NCI-H460 (cell line): ENCODE results near the gene SSC5D. TPM values are rescaled to one million over a fixed set of nuclear protein-coding genes. Genes with fewer than 3 reads are reported as not detected.

Experiments
- DNase-seq: peaks from one replicate; pipeline ENCODE4 v3.0.0-alpha.2; 2016; ENCODE audit warnings: low read depth; ENCODE audit errors: extremely low read depth
- total RNA-seq: library from RNA; depleted of rRNA; stranded (reverse); fragments of >200 nt; shearing (Covaris generic); gene quantifications from 2 replicates; pipeline ENCODE4 v1.2.3, GENCODE V29; 2014

SSC5D gene
- total RNA-seq, 1 experiment from 2014 or later, result 0.07 TPM

DNA sequence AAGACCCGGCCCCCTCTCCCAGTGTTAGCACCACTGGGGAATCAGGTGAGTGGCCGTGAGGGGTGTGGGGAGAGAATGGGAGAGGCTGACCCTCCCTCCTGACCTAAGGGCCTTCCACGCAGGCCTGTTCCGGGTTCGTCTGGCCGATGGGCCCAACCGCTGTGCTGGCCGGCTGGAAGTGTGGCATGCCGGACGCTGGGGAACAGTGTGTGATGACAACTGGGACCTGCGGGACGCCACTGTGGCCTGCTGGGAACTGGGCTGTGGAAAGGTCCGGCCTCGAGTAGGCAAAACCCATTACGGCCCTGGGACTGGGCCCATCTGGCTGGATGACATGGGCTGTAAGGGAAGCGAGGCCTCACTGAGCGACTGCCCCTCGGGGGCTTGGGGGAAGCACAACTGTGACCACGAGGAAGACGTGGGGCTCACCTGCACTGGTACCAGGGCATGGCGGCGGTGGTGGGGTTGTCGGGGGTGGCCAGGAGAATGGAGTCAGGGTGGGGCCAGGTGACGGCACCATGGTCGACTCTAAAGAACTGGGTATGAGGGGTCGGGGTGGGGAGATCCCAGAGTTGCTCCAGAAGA is 12.2 kb downstream of the SSC5D start:
- DNase-seq, result no peak

DNA sequence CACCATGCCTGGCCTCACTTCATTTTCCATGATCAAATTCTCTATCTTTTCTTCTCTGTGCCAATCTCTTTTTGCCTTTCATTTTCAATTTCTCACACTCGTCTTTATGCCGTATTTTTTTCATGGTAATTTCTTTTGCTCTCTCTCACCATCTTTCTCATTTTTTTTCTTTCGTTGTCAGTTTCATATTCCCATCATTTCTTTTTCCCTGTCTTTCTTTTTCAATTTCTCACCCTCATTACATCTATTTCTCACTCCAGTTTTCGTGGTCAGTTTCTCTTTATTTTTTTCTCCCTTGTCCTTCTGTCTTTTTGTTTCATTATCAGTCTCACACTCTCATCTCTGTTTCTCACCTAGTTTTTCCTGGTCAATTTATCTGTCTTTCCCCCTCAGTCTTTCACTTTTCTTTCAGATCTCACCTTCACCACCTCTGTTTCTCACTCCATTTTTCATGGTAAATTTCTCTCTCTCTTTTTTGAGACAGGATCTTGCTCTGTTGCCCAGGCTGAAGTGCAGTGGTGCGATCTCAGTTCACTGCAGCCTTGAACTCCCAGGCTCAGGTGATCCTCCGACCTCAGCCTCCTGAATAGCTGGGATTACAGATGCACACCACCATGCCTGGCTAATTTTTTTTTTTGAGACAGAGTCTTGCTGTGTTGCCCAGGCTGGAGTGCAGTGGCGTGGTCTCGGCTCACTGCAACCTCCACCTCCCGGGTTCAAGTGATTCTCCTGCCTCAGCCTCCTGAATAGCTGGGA is 14.1 kb downstream of the SSC5D start:
- DNase-seq, result no peak

DNA sequence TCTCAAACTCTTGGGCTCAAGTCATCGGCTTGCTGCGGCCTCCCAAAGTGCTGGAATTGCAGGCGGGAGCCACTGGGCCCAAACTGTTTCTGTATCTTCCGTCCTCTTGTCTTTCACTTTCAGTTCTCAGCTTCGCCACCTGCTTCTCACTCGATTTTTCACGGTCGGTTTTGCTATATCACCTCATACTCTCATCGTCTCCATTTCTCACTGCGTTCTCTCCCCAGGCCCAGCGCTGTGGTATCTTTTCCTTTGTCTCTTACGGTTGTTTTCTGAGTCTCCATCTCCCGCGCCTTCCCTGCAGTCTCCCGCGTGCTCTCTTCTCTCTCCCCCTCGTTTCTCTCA is 14.9 kb downstream of the SSC5D start:
- DNase-seq, result no peak

DNA sequence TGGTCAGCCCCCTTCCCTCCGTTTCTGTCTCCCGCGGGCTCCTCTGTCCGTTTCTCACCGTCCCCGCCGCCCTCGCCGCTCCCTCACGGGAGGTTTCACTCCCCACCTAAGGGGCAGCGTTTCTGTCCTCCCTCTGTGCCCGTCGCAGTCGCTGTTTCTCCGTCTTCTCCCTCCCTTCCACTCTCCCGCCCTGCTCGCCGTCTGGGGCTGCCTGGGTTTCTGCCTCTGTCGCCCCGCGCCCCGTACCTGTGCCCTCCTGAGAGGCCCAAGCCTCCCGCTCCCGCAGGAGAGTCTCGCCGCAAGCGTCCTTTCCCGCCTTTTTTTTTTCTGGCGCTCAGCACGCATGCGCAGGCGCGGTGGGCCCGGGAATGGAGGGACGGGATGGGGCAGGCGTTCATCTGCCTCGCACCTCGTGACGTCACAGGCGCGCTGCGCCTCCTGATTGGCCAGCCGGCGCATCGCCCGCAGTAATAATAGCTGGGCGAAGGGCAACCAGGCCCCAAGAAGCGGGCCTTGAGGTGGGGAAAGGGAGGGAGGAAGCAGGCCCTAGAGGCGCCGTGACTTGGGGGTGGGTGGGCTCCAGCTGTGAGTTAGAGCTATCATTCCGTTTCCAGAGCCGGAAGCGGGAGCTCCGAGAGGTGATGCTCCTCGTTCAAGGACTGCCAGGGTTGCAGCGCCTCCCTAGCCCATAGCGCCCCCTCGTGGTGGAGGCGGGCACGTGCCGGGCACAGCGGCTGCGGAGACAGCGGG is 15.4 kb downstream of the SSC5D start:
- peak; percentile 79 for DNase-seq

DNA sequence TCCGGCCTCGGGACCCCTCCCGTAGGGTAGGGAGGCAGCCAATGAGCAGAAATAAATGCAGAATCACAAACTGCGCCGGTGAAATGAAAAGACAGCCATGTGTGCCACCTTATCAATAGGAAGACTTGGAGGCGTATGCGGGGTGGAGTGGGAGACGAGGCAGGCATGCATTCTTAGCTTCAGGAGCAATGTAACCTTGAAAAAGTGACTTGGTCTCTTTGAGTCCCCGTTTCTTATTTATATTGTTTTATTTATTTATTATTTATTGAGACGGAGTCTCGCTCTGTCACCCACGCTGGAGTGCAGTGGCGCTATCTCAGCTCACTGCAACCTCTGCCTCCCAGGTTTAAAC is 16.0 kb downstream of the SSC5D start:
- no peak for DNase-seq

DNA sequence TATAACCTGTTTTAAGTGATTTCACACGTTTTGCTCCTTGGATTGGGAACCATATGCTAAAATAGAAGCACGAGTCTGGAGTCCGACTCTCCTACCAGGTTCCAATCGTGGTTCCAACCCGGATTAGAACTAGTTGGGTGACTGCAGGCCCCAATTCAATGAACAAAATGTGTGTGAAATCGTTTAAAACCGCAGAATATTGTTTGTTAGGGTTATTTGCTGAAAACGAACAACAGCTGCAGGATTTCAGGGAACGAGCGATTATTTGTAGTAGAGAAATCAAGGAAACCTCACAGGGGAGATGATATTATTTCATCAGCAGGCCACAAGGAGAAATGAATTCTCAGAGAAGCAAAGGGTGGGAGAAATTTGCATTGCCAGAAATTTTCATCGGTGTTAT is 16.7 kb downstream of the SSC5D start:
- DNase-seq, result no peak

DNA sequence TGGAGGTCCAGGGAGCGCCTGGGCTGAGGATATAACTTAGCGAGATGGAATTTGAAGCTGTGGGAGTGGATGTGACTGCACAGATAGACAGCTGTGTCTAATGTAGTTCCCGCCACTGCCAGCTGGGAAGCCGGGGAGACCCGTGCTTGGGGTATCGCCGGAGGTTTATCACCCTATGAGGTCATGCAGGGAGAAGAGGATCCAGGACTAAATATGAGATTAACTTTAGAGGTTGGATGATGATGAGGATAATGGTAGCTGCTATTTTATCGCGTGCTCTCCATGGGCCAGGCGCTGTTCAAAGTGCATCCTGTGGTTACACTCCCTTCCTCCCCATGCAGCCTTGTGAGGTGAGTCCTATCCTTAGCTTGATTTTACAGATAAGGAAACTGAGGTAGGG is 19.9 kb downstream of the SSC5D start:
- no peak for DNase-seq

DNA sequence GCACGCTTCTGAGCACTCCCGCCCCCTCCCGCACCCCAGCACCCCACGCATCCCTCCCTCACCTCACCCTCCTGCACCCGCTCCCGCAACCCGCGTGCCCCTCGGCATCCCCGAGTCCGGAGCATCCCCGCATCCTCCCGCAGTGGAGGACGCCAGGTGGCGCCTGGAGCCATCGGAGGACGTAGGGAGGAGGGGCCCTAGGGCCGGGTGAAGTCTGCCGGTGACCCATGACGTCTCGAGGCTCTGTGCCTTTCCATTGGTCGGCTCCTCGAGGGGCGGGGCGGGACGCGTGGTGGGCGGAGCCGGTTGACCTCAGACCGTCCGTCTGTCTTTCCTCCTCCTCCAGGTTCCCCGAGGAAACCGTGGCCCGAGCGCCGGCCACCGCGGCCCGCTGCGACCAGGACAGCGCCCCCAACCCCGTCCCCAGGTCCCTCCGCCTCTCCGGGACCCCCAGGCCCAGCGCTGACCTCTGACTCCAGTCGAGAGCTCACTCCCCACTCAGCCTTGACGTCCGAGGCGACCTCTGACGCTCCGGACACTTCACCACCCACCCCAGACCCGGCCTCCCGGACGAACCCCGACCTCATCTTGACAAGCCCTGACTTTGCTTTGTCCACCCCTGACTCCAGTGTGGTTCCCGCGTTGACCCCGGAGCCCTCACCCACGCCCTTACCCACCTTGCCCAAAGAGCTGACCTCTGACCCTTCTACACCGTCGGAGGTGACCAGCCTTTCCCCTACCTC is 28.8 kb downstream of the SSC5D start:
- DNase-seq, result peak; percentile 83

DNA sequence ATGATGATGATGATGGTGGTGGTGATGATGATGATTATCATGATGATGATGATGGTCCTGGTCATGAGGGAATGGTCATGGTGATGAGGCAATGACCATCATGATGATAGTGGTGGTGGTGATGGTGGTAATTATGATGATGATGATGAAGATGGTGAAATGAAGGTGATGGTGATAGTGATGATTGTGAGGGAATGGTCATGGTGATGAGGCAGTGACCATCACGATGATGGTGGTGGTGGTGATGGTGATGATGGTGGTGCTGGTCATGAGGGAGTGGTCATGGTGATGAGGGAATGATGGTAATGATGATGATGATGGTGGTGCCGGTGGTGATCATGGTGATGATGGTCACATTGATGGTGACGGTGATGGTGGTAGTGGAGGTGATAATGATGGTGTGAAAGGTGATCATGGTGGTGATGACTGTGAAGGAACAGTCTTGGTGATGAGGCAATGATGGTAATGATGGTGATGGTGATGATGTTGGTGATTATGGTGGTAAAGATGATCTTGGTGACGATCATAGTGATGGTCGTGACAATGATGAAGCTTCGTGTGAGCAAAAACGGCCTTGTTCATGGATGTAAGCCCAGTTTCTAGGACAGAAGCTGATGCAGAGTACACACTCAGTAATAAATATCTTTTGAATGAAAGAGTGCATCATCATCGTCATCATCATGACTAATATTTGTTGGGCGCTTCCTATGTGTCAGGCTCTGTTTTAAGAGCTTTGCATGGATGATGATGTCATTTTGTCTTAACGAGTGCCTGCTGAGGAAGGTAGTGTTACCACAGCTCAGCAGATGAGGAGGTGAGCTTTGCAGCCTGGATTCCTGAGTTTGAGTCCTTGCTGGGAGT is 31.4 kb downstream of the SSC5D start:
- peak; percentile 34 for DNase-seq

DNA sequence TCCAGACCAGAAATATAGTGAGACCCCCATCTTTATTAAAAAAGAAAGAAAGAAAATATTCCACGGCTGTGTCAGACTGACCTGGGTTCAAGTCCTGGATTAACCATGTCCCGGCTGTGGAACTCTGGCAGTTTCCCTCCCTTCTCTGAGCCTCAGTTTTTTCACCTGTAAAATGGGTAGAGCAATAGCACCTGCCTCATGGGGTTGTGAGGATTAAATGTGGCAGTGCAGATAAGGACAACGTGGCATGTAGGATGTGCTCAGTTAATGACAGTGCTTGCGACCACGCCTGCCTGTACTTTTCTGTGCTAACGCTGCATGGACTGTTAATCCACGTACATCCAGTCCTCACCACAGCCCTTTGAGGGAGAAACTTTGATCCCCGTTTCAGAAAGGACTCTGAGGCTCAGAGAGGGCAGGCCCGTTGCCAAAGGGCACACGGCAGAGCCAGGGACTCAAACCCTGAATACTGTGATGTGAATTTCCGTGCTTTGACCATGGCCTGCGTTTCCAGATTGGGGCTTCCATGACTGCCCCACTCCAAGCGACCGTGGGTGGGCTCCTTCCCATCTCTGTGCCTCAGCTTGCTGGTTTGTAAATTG is 32.6 kb downstream of the SSC5D start:
- no peak for DNase-seq

DNA sequence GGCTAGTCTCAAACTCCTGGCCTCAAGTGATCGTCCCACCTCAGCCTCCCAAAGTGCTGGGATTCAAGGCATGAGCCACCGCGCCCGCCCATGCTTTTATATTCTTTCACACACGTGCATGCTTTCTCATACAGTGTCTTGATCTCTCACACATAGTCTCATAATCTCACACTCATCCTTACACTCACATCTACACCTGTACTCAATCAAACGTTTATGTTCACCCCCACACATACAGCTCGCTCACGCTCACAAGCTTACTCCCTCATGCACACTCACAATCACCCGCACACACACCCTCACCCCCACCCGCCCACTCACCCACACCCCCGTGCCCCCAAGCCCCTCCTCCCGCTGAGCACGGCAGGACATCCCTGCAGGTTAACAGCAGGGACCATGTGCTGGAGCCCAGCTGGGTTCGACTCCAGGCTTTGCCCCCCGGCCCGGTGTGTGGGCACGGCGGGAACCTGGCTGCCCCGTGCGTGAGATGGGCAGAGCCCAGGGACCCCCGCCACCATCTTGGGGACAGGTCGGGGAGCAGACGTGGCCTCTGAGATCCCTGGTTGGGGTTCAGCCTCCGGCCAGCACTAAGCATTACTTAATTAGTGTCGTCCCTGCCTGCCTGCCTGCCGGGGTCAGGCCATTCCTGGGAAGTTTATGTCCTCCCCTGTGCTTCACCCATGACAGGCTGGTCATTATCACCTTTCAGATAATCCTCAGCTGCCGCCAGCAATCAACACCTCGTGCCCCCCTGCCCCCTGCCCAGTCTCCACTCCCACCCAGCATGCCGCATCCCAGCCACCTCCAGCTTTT is 37.3 kb downstream of the SSC5D start:
- DNase-seq, result no peak

DNA sequence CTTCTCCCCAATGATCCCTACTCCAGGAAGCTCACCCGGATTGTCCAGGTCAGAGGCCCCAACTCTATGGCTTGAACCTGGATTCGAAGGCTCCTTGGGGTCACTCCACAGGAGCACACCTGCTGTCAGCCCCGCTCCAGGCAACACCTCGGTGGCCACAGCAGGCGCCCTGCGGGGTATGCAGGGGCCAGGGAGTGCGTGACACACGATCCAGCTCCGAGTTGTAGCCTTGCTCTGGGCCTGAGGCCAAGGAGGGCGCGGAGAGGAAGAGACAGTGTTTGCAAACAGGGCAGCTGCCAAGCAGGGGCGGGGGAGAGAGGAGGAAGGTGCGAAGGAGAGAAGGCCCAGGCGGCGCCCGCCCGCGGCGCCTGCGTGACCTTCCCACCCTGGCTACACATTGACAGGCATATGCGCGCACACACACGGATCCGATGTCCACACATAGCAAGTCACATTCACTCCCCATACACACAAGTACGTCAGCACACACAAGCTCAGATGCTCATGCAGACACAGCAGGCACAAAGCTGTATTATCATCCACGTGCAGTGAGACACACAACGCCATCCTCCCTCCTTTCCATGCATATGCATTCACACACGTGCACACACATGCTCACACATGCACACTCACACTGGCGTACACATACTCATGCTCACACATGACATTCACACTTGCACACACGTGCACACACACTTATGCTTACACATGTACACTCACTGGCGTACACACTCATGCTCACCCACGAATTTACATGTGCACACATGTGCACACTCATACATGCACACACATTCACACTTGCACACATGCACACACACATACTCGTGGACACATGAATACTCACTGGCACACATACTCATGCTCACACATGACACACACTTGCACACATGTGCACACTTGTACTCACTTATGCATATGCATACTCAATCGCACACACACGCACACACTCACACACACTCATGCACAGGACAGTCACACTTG is 38.3 kb downstream of the SSC5D start:
- DNase-seq, result peak; percentile 51

DNA sequence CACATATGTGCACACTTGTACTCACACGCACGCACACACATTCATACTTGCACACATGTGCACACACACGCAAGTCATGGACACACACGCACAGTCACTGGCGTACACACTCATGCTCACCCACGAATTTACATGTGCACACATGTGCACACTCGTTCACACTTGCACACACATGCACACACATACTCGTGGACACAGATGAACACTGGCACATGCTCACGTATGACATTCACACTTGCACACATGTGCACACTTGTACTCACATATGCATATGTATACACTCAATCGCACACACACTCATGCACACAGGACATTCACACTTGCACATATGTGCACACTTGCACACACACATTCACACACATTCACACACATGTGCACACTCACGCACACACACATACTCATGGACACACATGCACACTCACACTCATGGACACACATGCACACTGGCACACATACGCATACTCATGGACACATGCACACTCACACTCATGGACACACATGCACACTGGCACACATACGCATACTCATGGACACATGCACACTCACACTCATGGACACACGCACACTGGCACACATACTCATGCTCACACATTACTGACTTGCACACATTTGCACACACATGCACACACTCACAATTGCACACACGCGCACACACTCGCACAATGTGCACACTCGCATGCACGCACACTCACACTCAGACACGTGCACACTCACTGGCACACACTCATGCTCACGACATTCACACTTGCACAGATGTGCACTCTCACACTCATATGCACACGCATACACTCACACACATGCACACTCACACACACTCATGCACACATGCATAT is 39.2 kb downstream of the SSC5D start:
- DNase-seq, result no peak

DNA sequence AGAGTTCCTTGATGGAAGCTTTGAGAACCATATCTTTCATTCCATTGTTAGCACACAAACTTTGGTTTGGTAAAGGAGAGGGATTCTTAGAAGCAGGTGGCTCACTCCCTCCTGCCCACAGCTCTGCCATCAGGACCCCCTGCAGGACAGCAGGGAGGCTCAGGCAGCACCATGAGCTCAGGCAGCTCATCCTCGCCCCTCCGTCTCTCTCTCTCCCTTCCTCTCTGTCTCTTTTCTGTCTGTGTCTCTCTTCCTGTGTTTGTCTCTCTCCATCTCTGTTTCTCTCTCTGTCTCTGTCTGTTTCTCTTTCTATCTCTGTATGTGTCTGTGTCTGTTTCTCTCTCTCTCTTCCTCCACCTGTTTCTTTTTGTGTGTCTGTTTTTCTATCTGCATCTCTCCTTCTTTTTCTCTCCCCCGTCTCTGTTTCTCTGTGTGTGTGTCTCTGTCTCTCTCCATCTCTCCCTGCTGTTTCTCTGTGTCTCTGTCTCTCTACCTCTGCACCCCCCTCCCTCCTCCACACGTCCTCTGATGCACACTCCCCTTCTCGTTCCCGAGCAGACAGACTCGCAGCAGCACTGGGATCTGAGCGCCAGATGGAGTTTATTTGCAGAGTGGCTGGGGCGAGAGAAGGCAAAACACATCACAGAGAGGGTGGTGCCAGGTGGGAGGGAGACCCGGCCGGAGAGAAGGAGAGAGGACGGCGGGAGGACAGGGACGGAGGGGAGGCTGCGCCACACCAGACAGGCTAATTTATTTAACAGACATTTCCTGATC is 40.0 kb downstream of the SSC5D start:
- no peak for DNase-seq

DNA sequence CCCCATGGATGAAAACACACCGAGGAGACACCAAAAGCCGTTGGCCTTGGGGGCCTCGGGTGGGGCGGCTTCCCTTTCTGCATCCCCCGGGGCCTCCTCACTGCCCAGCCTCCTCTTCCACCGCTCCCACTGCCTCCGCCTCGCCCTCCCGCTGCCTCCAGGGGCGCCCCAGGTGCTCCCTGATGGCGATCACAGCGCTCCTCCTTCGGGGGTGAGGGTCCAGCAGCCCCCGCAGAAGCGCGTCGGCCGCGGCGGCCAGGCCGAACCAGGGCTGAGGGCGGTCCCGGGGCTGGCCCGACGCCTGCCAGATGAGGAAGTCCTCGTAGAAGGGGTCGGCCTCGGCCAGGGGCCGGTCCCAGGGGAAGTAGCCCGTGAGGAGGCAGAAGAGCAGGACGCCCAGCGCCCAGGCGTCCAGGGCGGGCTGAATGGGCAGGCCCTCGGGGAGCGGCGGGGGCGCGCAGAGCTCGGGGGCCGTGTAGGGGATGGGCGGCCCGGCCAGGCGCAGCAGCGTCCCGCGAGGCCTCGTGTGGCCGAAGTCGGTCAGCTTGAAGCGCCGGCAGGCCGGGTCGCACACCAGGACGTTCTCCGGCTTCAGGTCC is 41.5 kb downstream of the SSC5D start:
- DNase-seq, result no peak

DNA sequence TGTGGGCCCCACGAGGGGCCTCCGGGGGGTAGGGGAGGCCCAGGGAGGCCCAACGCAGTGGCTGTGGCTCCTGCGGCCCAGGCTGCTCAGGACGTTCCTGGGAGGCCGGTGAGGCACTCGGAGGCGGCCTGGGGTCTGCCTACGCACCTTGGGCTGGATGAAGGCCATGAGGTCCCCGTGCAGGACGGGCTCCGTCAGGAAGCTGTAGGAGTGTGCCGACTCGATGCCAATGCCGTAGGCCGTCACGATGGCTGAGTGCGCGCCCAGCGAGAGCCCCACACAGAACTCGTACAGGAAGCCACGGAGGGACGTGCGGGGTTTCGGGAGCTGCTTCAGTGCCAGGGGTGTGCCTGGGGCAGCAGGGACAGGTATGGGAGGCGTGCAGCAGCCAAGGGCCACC is 42.8 kb downstream of the SSC5D start:
- no peak for DNase-seq
